GM12872 (cell line): ENCODE results near the gene ERC1.

Source experiments
- TF ChIP-seq, protein P1 (sequence below): IDR thresholded peaks from 3 replicates; pipeline ENCODE4 v1.5.1; 2011; ENCODE audit warnings: low read depth, mild to moderate bottlenecking, low read length, moderate library complexity; ENCODE audit not compliant: insufficient read depth

ERC1 gene

DNA sequence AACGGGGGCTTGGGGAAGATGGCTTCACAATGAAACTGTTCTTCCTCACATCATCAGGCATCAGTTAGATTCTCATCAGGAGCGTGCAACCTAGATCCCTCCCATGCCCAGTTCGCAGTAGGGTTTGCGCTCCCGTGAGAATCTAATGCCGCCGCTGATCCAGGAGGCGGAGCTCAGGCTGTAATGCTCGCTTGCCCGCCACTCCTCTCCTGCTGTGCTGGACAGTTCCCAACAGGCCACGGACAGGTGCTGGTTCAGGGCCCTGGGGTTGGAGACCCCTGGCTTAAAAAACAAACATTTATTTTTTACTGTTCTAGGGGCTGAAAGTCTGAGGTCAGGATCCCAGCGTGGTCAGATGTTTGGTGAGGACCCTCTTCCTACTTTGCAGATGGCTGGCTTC, 422.9 kb downstream of the ERC1 start:
- TF ChIP-seq, protein P1, sequence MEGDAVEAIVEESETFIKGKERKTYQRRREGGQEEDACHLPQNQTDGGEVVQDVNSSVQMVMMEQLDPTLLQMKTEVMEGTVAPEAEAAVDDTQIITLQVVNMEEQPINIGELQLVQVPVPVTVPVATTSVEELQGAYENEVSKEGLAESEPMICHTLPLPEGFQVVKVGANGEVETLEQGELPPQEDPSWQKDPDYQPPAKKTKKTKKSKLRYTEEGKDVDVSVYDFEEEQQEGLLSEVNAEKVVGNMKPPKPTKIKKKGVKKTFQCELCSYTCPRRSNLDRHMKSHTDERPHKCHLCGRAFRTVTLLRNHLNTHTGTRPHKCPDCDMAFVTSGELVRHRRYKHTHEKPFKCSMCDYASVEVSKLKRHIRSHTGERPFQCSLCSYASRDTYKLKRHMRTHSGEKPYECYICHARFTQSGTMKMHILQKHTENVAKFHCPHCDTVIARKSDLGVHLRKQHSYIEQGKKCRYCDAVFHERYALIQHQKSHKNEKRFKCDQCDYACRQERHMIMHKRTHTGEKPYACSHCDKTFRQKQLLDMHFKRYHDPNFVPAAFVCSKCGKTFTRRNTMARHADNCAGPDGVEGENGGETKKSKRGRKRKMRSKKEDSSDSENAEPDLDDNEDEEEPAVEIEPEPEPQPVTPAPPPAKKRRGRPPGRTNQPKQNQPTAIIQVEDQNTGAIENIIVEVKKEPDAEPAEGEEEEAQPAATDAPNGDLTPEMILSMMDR, result no peak

DNA sequence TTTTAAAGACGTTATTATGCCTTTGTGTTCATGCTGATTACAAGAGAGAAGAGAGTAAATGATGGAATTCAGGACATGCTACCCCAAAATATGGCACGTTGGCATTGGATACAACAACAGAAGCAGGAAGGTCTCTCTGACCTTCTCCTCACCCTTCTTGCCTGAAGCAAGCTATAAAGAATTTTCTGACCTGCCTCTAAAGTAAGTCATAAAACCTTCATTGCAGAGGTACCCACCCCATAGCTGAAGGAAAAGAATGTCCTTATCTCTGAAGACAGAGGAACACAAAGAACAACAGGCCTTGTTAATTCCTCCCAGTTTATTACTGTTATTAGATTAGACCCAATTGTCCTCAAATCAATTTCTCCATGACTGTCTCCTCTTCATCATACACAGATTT, 427.1 kb downstream of the ERC1 start:
- TF ChIP-seq, protein P1, result no peak

DNA sequence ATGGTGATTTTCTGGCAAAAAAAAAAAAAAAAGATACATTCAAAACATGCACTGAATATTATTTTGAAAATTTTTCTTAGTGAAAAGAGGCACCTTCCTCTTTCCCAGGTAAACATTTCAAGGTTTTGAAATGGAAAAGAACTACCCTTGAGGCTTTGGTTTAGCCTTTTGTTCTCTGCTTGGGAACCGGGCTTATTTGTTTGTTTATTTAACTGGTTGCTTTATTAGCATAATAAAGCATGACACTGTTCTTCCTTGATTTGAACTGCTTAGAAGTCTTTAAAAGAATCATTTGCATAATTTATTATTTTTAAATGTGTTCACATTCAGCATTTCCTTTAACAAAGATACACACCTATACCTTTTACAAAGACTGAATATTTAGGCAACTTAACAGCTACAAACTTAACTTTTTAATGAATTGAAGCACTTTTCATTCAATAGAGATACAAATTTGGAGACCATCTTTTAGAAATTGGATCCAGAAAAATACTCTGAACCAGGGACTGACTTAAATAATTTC, 428.9 kb downstream of the ERC1 start:
- TF ChIP-seq, protein P1, result no peak

DNA sequence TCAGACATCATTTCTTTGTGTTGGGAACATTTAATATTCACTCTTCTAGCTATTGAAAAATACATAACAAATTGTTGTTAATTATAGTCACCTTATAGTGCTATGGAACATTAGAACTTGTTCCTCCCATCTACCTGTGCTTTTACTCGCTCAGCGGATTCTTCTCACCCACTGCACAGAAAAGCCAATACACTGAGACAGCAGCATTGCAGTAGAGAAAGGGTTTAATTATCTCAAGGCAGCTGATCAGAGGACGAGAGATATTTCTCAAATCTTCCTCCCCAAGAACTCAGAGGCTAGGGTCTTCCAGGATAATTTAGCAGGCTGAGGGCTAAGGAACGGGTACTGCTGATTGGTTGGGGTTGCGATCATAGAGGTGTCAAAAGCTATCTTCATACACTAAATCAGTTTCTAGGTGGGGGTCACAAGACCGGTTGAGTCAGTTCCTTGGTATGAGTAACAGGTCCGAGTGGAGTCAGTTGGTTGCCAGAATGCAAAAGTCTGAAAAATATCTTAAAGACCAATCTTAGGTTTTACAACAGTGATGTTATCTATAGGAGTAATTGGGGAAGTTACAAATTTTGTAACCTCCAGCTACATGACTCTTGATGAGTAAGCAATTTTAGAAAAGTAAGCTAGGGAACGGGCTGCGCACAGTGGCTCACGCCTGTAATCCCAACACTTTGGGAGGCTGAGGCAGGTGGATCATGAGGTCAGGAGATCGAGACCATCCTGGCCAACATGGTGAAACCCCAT, 430.2 kb downstream of the ERC1 start:
- TF ChIP-seq, protein P1, result no peak

DNA sequence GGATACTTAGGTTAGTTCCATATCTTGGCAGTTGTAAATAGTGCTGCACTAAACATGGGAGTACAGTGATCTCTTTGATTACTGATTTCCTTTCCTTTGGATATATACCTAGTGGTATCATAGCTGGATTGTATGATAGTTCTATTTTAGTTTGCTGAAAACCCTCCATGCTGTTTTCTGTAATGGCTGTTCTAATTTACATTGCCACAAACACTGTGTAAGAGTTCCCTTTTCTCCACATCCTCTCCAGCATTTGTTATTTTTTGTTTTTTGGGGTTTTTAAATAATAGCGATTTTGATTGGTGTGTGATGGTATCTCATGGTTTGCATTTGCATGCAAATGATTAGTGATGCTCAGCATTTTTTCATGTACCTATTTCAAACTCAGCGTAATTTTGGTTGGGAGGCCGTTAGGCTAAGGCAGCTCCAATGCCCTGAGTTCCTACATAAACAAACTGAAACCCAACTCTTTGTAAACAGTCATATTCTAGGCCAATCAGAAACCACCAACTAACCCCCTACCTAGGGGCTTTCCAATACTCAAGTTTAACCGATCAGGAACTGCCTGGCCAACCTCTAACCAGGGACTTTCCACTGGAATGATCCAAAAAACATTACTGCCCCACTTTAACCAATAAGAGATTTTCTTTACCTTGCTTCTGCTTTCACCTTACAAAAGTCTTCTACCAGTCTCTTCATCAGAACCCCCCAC, 431.7 kb downstream of the ERC1 start:
- TF ChIP-seq, protein P1, result no peak

DNA sequence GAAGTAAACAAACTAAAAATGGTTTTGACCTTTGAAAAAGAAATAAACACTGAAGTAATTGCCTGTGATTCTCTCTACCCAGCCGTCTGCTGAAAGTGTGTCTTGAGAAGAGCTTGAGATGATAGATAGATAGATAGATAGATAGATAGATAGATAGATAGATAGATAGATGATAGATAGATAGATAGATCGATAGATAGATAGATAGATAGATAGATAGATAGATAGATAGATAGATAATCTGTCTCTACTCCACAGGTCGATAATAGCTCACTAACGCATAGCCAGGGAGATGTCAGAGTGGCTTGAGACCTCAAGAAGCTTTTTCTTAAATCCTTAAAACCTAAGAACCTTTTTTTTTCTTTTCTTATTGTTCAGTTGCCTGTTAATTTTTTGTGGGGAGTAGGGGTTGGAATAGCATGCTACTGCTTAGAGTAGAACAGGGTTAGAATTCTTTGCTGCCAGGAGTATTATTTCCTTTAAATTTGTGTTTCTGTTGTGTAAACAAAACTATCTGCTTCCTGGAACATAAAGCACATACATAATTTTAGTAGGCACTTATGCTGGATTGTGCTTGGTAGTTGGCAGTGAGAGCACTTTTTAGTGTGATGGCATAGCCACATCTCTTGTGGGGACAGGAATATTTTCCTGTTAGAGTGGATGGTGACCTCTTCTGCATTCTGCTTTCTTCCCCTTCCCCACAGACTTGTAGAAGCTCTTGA, 433.8 kb downstream of the ERC1 start:
- TF ChIP-seq, protein P1, result no peak

DNA sequence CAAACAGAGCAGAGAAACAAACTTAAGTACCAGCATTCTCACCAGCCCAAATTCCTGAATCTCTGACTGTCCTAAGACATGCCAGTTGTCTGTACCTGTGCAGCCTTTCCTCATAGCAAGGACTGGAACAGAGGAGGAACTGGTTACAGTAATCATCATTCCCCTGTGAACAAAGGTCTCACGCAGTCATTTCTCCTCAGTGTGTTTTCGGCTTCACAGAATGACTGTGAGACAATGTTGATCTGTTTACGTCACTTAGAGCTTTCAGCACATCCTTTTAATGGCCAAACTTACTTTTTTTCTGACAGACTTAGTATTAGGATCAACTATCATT, 434.3 kb downstream of the ERC1 start:
- TF ChIP-seq, protein P1, result no peak
